Neural cell (in vitro differentiated cells): ENCODE results near the gene SLC25A26. TPM values are rescaled to one million over a fixed set of nuclear protein-coding genes. Genes with fewer than 3 reads are reported as not detected.

Experiments used
- H2AFZ ChIP-seq: fragments of 200-600, 300-800 bp; sonication (generic), shearing (Covaris generic); 2 replicates; pipeline ENCODE4 v1.6.0; 2014; ENCODE audit warnings: low read depth, mild to moderate bottlenecking, antibody characterized with exemption, low read length, moderate library complexity
- H3F3A ChIP-seq: fragments of 200-600 bp; shearing (Covaris generic); 2 replicates; pipeline ENCODE4 v1.6.1; 2016; ENCODE audit warnings: mild to moderate bottlenecking, moderate library complexity, mixed read lengths, antibody characterized with exemption, low read length; ENCODE audit not compliant: insufficient read depth, poor library complexity, severe bottlenecking
- H3K27ac ChIP-seq: fragments of 200-600, 300-800 bp; sonication (generic), shearing (Covaris generic); 2 replicates; pipeline ENCODE4 v1.5.1; 2014; ENCODE audit warnings: mild to moderate bottlenecking, low read length, moderate library complexity
- H3K27me3 ChIP-seq: fragments of 300-800, 200-600 bp; sonication (generic), shearing (Covaris generic); 2 replicates; pipeline ENCODE4 v1.6.0; 2014; ENCODE audit warnings: mild to moderate bottlenecking, low read depth, low read length, moderate library complexity; ENCODE audit not compliant: insufficient read depth
- H3K36me3 ChIP-seq: fragments of 300-800, 200-600 bp; sonication (generic), shearing (Covaris generic); 2 replicates; pipeline ENCODE4 v1.5.1; 2014; ENCODE audit warnings: mild to moderate bottlenecking, antibody characterized with exemption, low read length, moderate library complexity; ENCODE audit not compliant: insufficient read depth
- H3K4me2 ChIP-seq: fragments of 300-800, 200-600 bp; sonication (generic), shearing (Covaris generic); 2 replicates; pipeline ENCODE4 v1.6.0; 2014; ENCODE audit warnings: mild to moderate bottlenecking, low read length
- H3K4me3 ChIP-seq: fragments of 300-800, 200-600 bp; sonication (generic), shearing (Covaris generic); 2 replicates; pipeline ENCODE4 v1.5.1; 2014; ENCODE audit warnings: mild to moderate bottlenecking, low read length, moderate library complexity
- H3K79me2 ChIP-seq: fragments of 200-600 bp; shearing (Covaris generic); replicated peaks from 2 replicates; pipeline ENCODE4 v1.6.0; 2014; ENCODE audit warnings: mild to moderate bottlenecking, low read length, moderate library complexity; ENCODE audit not compliant: insufficient read depth
- H3K9ac ChIP-seq: fragments of 300-800, 200-600 bp; sonication (generic), shearing (Covaris generic); 2 replicates; pipeline ENCODE4 v1.6.1; 2016; ENCODE audit warnings: mild to moderate bottlenecking, low read length, mixed read lengths
- H3K9me2 ChIP-seq: fragments of 200-600 bp; shearing (Covaris generic); 2 replicates; pipeline ENCODE4 v1.6.1; 2016; ENCODE audit warnings: mild to moderate bottlenecking, low read length, mixed read lengths; ENCODE audit not compliant: insufficient read depth
- H3K9me3 ChIP-seq: fragments of 200-600, 300-800 bp; sonication (generic), shearing (Covaris generic); 2 replicates; pipeline ENCODE4 v1.6.1; 2016; ENCODE audit warnings: mild to moderate bottlenecking, mixed run types, low read length, moderate library complexity, mixed read lengths
- H4K20me1 ChIP-seq: fragments of 200-600 bp; shearing (Covaris generic); 2 replicates; pipeline ENCODE4 v1.6.1; 2016; ENCODE audit warnings: mild to moderate bottlenecking, mixed run types; ENCODE audit not compliant: insufficient read depth
- CTCF ChIP-seq: fragments of 450-650 bp; IDR thresholded peaks from 2 replicates; pipeline ENCODE4 v1.5.1; 2014; ENCODE audit warnings: antibody characterized with exemption, mild to moderate bottlenecking, moderate library complexity; ENCODE audit not compliant: poor library complexity, severe bottlenecking
- EP300 ChIP-seq: fragments of 450-650 bp; conservative IDR thresholded peaks from 2 replicates; pipeline ENCODE4 v1.6.1; 2014; ENCODE audit warnings: antibody characterized with exemption, mild to moderate bottlenecking, moderate library complexity; ENCODE audit not compliant: poor library complexity, severe bottlenecking
- EZH2 ChIP-seq: fragments of 200-600, 300-800 bp; shearing (Covaris generic), sonication (generic); IDR thresholded peaks from 2 replicates; pipeline ENCODE4 v1.6.1; 2014; ENCODE audit warnings: antibody characterized with exemption, low read length, borderline replicate concordance, mild to moderate bottlenecking; ENCODE audit not compliant: insufficient read depth, poor library complexity, severe bottlenecking
- MXI1 ChIP-seq: fragments of 450-650 bp; conservative IDR thresholded peaks from 2 replicates; pipeline ENCODE4 v1.6.1; 2014; ENCODE audit warnings: antibody characterized with exemption, mild to moderate bottlenecking; ENCODE audit not compliant: poor library complexity, severe bottlenecking
- POLR2AphosphoS5 ChIP-seq: IDR thresholded peaks from 2 replicates; pipeline ENCODE4 v1.6.1; 2012
- RAD21 ChIP-seq: fragments of 450-650 bp; conservative IDR thresholded peaks from 2 replicates; pipeline ENCODE4 v1.6.1; 2014; ENCODE audit warnings: antibody characterized with exemption, mild to moderate bottlenecking, moderate library complexity
- REST ChIP-seq: IDR thresholded peaks from 2 replicates; pipeline ENCODE4 v1.6.1; 2012; ENCODE audit warnings: borderline replicate concordance
- SMC3 ChIP-seq: fragments of 450-650 bp; conservative IDR thresholded peaks from 2 replicates; pipeline ENCODE4 v1.6.1; 2014; ENCODE audit warnings: antibody characterized with exemption, mild to moderate bottlenecking, moderate library complexity; ENCODE audit not compliant: poor library complexity
- TAF1 ChIP-seq: IDR thresholded peaks from 2 replicates; pipeline ENCODE4 v1.6.1; 2012; ENCODE audit warnings: low read depth
- polyA plus RNA-seq: library from polyadenylated mRNA; depleted of rRNA; stranded (reverse); fragments of >200 nt; gene quantifications from 2 replicates; pipeline ENCODE4 v1.2.3, GENCODE V29; 2014

Gene SLC25A26
- polyA plus RNA-seq, 1 donor from 2014 or later = 21.0 TPM

- H3K4me2 ChIP-seq = no peak overlapping the region
- H3K27me3 ChIP-seq = no peaks in the 10 kb centered on the region
- TF ChIP-seq SMC3 = no peak
- no peak for TF ChIP-seq CTCF
- no peak for TF ChIP-seq EZH2
- TF ChIP-seq RAD21 = no peak
- TF ChIP-seq REST = no peak
- TF ChIP-seq TAF1 = no peak
- TF ChIP-seq POLR2AphosphoS5 = no peak
- TF ChIP-seq MXI1 = no peak
- TF ChIP-seq EP300 = no peak
- H3K9me3 ChIP-seq = no peaks in the 10 kb centered on the region
- H3K36me3 ChIP-seq = no peaks in the 10 kb centered on the region
- H2AFZ ChIP-seq = no peak overlapping the region
- no peak overlapping the region for H3K27ac ChIP-seq
- H3K4me3 ChIP-seq = no peak overlapping the region
- no peaks in the 10 kb centered on the region for H3F3A ChIP-seq
- H3K9me2 ChIP-seq = no peaks in the 10 kb centered on the region
- no peaks in the 10 kb centered on the region for H3K79me2 ChIP-seq
- H4K20me1 ChIP-seq = no peaks in the 10 kb centered on the region
- no peak overlapping the region for H3K9ac ChIP-seq
Observed at GRCh38 chr3:66210687-66211295, 10.0 kb upstream of the SLC25A26 start.

- TF ChIP-seq SMC3 (no peak), REST (no peak), RAD21 (no peak), TAF1 (no peak), EP300 (no peak), POLR2AphosphoS5 (no peak), CTCF (no peak), MXI1 (no peak)
- no peak overlapping the region for H3K4me2 ChIP-seq
- H3F3A ChIP-seq = no peaks in the 10 kb centered on the region
- H2AFZ ChIP-seq = no peak overlapping the region
- no peaks in the 10 kb centered on the region for H3K9me3 ChIP-seq
- H3K27ac ChIP-seq = no peak overlapping the region
- H3K79me2 ChIP-seq = no peaks in the 10 kb centered on the region
- H3K27me3 ChIP-seq = no peaks in the 10 kb centered on the region
- no peaks in the 10 kb centered on the region for H3K9me2 ChIP-seq
- H3K9ac ChIP-seq = no peak overlapping the region
- no peaks in the 10 kb centered on the region for H3K36me3 ChIP-seq
- no peaks in the 10 kb centered on the region for H4K20me1 ChIP-seq
- H3K4me3 ChIP-seq = no peak overlapping the region
Observed at GRCh38 chr3:66211779-66212178, 9.0 kb upstream of the SLC25A26 start.
